SIG-M5 treated with dmso at 0.1 percent for 504 hours (cell line): Measurements from ENCODE around the gene SPATA19.
"Not testable (repeated sequence)": the region's sequence is repeated elsewhere in the genome, so short reads cannot be mapped to it uniquely, and the experiment has no call there.

Experiments
- DNase-seq: peaks from one replicate; lab custom pipeline; 2025; ENCODE audit not compliant: unreplicated experiment; lab: John Stamatoyannopoulos, UW

SPATA19 gene

GRCh38 chr11:133845413-133845812, at the start of gene SPATA19:
Gene SPATA19 (minus strand): TSS chr11:133845513. CDS start chr11:133845446, 67 bp downstream.
- DNase-seq: no peak

GRCh38 chr11:133895061-133895479, 49.8 kb upstream of the SPATA19 start:
- DNase-seq: no peak

- DNase-seq: no peak
These were observed 48.1 kb upstream of the SPATA19 start for GRCh38 chr11:133893381-133893780.

- no peak for DNase-seq
These were observed 47.5 kb upstream of the SPATA19 start for GRCh38 chr11:133892584-133893380.

- DNase-seq: no peak
These were observed 46.8 kb upstream of the SPATA19 start for GRCh38 chr11:133892126-133892525.

- no peak for DNase-seq
These were observed 44.6 kb upstream of the SPATA19 start for GRCh38 chr11:133889893-133890292.

GRCh38 chr11:133889188-133889587, 43.9 kb upstream of the SPATA19 start:
- no peak for DNase-seq

- no peak for DNase-seq
These were observed 42.5 kb upstream of the SPATA19 start for GRCh38 chr11:133887692-133888332.

- no peak for DNase-seq
These were observed 40.7 kb upstream of the SPATA19 start for GRCh38 chr11:133886029-133886428.

- no peak for DNase-seq
These were observed 26.8 kb upstream of the SPATA19 start for GRCh38 chr11:133872160-133872559.

GRCh38 chr11:133867456-133867855, 22.1 kb upstream of the SPATA19 start:
- no peak for DNase-seq

GRCh38 chr11:133865466-133865865, 20.2 kb upstream of the SPATA19 start:
- no peak for DNase-seq

GRCh38 chr11:133864756-133865155, 19.4 kb upstream of the SPATA19 start:
- no peak for DNase-seq

- no peak for DNase-seq
These were observed 14.8 kb upstream of the SPATA19 start for GRCh38 chr11:133860151-133860550.

- not testable (repeated sequence) for DNase-seq
These were observed 9.1 kb upstream of the SPATA19 start for GRCh38 chr11:133854330-133854960.

- no peak for DNase-seq
These were observed 1.1 kb downstream of the SPATA19 start for GRCh38 chr11:133844217-133844616.

GRCh38 chr11:133843454-133843987, 1.8 kb downstream of the SPATA19 start:
- DNase-seq: no peak

GRCh38 chr11:133842730-133843129, 2.6 kb downstream of the SPATA19 start:
- DNase-seq: no peak

- DNase-seq: no peak
These were observed 3.3 kb downstream of the SPATA19 start for GRCh38 chr11:133842053-133842452.

GRCh38 chr11:133841279-133842043, 3.9 kb downstream of the SPATA19 start:
- DNase-seq: no peak

- DNase-seq: no peak
These were observed 4.8 kb downstream of the SPATA19 start for GRCh38 chr11:133840479-133840941.
